HG03196 (cell line): ENCODE measurements around the gene NGB.

Experiments
- ATAC-seq: cut with Tn5 transposase; IDR thresholded peaks from one replicate; pipeline ENCODE4 v1.9.1; 2021; ENCODE audit not compliant: unreplicated experiment

The NGB gene

GRCh38 chr14:77238996-77239395 is 32.0 kb downstream of the NGB start:
- no peak for ATAC-seq

DNA sequence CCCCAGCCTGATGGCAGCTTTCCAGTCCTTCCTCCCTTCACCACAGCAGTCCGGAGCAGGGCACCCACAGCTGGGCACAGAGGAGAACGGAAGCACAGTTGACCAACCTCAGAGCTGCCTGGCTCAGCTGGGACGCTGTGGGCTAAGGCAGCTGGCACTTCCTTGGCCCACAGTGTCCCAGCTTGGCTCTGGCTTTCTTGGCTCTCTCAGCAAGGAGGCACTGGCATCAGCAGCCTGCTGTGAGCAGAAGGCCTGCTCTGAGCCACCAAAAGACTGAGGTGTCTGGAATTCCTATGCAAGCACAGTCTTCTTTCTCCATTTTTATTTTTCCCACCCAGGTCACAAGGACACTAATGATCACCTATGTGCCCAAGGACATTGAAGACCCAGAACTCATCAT is 32.6 kb downstream of the NGB start:
- ATAC-seq = no peak

- ATAC-seq = no peak
Observed at GRCh38 chr14:77236814-77237213, 34.2 kb downstream of the NGB start.

- no peak for ATAC-seq
Observed at GRCh38 chr14:77231721-77232120, 39.3 kb downstream of the NGB start.

GRCh38 chr14:77230914-77231313 is 40.1 kb downstream of the NGB start:
- ATAC-seq = no peak

DNA sequence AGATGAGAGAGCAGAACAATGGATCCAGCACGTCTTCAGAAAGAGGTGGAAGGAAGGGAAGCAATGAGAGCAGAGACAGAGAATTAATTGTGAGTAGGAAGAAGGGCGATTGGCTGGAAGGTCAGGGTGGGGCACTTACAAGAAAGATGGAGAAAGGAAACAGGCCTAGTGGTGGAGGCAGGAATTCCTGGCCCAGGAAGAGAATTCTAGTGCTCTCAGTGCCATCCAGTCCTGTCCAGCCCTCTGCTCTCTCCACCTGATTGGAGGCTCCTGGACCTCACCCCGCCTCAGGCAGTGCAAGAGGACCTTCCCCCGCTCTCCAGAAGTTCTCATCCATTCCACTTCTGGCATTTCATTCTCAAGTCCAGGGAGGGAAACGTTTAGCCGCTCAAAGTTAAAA is 43.0 kb downstream of the NGB start:
- ATAC-seq = no peak

- ATAC-seq = no peak
Observed at GRCh38 chr14:77225892-77226557, 45.0 kb downstream of the NGB start.

DNA sequence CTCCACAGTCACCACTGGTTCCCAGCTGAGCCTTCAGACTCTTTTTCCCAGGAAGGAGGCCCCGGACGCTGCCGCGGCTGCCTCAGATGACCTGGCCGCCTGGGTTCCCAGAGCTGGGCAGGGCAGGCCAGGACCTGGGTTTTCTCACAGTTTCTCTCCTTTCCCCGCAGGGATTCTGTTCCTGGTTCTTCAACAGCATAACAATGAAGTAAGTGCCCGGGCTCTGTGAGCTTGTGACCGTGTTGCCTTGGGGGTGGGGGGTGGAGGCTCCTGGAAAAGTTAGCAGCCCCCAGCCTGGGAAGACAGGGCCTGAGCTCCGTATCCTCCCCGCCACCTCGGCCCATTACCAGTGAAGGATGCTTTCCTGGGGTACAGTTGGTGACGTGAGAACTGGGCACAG is 45.8 kb downstream of the NGB start:
- no peak for ATAC-seq

DNA sequence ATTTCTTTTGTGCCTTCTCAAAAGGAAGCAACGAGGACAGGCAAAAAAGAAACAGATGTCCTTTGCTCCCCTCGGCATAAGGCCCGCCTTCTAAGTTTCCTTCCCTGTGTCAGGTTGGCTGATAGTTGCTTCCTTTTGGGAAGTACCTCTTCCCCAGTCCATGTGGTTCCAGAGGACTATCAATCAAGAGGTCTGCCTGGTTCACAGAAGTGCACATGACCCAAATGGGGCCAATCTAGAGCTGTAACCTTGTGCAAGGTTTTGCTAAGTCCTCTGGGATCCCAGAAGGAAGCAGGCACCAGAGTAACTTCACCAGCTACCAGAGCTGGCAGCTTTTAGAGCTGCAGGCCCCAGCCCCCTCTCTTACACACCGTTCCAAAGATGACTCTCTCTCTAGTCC is 46.8 kb downstream of the NGB start:
- no peak for ATAC-seq

DNA sequence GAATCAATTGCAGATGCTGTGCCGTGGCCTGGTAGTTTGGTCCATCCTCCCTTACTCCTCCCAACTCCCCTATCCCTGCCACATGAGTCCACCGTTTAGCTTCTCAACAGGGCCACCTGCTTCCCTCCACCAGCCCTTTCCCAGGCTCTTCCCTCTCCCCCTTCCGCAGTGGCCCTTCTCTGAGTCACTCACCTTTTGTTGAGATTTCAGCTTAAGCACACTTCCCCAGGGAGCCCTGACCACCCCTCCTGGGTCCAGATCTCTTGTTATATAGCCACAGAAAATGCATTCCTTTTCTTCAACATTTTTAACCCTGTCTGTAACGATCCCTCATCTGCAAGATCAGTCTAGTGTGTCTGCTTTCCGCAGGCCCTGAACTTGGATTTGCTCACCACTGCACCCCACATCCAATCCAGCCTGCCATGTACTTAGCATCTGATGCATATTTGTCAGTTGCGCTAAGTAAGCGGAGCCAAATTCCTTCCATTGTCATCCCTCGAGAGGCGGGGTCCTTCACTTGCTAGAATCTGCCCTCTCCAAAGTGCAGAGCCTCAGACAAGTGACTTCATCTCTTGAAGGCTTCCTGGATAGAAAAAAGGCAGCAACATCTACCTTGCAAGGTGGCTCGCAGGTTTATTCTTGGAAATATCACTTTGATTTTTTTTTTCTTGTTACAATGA is 48.3 kb downstream of the NGB start:
- no peak for ATAC-seq

- ATAC-seq = no peak
Observed at GRCh38 chr14:77221241-77221871, 49.6 kb downstream of the NGB start.

DNA sequence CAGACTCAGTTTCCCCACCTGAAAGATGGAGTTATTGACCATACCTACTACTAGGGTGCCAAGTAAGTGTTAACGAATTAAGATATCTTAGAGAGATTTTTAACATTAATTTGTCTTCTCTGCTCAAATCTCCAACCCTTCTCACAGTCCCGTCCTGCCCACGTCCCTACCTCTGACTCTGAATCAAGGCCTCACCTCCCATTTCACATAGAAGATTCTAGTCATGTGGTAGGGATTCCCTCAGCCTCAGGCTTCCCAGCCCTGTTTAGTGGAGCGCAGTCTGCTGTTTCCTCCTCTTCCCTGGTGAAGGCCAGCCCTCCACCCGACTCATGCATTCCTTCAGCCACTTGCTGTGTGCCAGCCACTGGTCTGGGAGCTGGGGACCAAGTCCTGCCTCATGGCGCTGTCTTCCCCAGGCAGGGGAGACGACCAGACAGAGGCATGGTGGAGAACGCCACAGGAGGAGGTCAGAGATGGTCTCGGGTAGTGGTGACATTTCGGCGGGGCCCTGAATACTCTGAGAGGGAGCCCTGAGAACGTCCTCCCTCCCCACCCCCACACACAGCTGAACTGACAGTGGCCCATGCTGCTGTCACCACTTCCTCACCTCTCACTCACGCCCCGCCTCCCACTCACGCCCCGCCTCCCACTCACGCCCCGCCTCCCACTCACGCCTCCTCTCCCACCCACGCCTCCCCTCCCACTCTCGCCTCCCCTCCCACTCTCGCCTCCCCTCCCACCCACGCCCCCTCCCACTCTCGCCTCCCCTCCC is 50.6 kb downstream of the NGB start:
- ATAC-seq = no peak

DNA sequence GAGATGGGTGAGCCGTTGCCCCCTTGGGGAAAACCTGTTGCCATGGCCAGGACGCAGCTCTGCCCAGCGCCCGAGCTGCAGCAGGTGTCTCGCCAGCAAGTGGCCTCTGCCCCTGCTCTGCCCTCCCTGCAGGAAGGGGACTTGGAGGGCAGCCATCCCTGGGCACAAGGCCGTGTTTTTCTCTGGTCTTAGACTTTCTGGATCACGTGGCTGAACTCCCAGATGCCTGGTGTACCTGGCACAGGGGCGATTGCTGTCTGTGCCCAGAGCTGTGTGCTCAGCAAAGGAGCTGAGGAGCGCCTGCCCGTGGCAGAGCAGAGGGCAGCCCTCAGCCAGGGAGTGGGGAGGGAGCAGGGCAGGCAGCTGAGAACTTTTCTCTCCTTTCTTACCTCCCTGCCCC is 51.4 kb downstream of the NGB start:
- ATAC-seq = no peak

DNA sequence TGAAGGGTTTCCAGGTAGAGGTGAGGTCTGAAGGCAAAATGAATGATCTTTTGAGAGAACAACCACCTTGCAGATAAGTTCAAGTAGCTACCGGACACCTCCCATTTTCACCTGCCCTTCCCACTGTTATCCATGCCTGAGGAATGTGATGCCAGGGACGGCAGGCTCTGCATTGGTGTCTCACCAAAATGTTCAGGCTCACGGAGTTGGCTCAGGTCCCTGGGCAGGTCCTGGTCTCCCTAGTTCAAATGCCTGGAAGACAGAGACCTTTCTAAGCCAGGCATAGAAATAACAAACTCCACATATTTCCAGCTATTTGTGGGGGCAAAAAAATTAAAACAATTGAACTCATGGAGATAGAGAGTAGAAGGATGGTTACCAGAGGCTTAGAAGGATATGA is 53.5 kb downstream of the NGB start:
- no peak for ATAC-seq
